BE2C (cell line): ENCODE measurements around the gene BRAT1.

Experiments
- DNase-seq: peaks from one replicate; pipeline ENCODE4 v3.0.0-alpha.2; 2020
- H3K27me3 ChIP-seq: fragments of 250-450 bp; sonication (Bioruptor Pico); 2 replicates; pipeline ENCODE4 v1.5.1; 2020; ENCODE audit warnings: mild to moderate bottlenecking
- H3K36me3 ChIP-seq: fragments of 250-450 bp; sonication (Bioruptor Pico); 2 replicates; pipeline ENCODE4 v1.5.1; 2020; ENCODE audit warnings: mild to moderate bottlenecking
- H3K4me1 ChIP-seq: fragments of 250-450 bp; sonication (Bioruptor Pico); 2 replicates; pipeline ENCODE4 v1.5.1; 2020
- H3K4me3 ChIP-seq: 2 replicates; pipeline ENCODE4 v1.5.1; 2011; ENCODE audit warnings: low read depth, low read length
- H3K9me3 ChIP-seq: fragments of 250-450 bp; sonication (Bioruptor Pico); 2 replicates; pipeline ENCODE4 v1.5.1; 2020
- TF ChIP-seq, protein P1 (sequence below): IDR thresholded peaks from 2 replicates; pipeline ENCODE4 v1.5.1; 2012; ENCODE audit warnings: mild to moderate bottlenecking, low read depth, low read length

BRAT1 gene

DNA sequence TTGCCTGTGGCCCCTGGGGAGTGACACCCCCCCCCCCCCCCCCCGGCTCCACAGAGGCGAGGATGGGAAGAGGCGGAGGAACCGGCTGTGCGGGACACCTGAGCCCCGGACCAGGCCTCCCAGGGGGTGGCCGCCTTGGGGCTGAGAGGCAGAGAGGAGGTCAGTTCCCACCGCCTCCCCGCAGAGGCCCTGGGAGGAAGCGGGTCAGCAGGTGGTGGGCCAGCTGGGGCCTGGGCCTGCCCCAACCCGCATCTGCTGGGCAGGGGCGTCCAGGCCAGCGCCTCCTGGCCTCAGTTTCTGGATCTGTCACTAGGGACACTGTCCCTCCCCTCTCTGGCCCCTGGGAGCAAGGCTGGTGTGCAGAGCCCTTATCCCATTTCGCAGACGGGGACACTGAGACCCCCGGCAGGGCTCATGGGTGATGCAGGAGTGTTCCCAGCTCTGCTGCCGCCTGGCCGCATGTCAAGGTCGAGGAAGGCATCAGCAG is 50.4 kb downstream of the BRAT1 start:
- Histone ChIP-seq H3K4me3 (no peak overlapping the region), H3K27me3 (no peaks in the 10 kb centered on the region), H3K9me3 (no peaks in the 10 kb centered on the region), H3K4me1 (peaks cover 16% of the 10 kb centered on the region), H3K36me3 (no peaks in the 10 kb centered on the region)
- TF ChIP-seq, protein P1, sequence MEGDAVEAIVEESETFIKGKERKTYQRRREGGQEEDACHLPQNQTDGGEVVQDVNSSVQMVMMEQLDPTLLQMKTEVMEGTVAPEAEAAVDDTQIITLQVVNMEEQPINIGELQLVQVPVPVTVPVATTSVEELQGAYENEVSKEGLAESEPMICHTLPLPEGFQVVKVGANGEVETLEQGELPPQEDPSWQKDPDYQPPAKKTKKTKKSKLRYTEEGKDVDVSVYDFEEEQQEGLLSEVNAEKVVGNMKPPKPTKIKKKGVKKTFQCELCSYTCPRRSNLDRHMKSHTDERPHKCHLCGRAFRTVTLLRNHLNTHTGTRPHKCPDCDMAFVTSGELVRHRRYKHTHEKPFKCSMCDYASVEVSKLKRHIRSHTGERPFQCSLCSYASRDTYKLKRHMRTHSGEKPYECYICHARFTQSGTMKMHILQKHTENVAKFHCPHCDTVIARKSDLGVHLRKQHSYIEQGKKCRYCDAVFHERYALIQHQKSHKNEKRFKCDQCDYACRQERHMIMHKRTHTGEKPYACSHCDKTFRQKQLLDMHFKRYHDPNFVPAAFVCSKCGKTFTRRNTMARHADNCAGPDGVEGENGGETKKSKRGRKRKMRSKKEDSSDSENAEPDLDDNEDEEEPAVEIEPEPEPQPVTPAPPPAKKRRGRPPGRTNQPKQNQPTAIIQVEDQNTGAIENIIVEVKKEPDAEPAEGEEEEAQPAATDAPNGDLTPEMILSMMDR = no peak
- DNase-seq = no peak

DNA sequence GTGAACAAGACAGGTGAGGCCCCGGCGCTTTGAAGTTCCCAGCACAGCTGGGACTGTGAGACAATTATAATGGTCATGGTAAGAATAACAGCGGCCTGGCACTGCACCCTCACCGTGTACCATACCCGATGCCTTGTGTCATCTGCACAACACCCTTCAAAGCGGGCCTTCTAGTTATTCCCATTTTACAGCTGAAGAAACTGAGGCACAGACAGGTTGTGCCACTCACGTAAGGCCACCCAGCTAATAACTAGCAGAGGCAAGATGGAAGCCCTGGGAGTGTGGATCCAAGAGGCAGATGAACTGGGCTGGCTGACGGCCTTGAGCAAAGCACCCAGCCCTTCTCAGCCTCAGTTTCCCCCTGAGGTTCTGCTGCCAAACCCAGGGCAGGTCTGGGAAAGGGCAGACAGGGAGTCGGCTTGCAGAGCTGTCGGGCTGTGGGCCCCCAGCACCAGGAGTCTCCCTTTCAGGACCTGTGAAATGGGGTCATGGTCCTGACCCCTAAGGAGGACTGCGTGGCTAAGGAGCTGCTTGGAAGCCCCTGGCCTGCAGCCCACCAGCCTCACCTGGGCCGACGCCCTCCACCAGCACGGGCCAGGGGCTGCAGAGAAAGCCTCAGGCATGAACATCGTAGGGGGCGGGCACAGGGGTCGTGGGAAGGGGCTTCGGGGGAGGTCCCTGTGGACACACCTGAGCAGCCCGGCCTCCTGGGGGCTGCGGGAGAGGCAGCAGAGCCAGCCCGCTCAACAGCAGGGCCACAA is 51.0 kb downstream of the BRAT1 start:
- Histone ChIP-seq H3K4me3 (no peak overlapping the region), H3K36me3 (no peaks in the 10 kb centered on the region), H3K4me1 (peaks cover 13% of the 10 kb centered on the region), H3K27me3 (no peaks in the 10 kb centered on the region), H3K9me3 (no peaks in the 10 kb centered on the region)
- TF ChIP-seq, protein P1 = no peak
- no peak for DNase-seq

DNA sequence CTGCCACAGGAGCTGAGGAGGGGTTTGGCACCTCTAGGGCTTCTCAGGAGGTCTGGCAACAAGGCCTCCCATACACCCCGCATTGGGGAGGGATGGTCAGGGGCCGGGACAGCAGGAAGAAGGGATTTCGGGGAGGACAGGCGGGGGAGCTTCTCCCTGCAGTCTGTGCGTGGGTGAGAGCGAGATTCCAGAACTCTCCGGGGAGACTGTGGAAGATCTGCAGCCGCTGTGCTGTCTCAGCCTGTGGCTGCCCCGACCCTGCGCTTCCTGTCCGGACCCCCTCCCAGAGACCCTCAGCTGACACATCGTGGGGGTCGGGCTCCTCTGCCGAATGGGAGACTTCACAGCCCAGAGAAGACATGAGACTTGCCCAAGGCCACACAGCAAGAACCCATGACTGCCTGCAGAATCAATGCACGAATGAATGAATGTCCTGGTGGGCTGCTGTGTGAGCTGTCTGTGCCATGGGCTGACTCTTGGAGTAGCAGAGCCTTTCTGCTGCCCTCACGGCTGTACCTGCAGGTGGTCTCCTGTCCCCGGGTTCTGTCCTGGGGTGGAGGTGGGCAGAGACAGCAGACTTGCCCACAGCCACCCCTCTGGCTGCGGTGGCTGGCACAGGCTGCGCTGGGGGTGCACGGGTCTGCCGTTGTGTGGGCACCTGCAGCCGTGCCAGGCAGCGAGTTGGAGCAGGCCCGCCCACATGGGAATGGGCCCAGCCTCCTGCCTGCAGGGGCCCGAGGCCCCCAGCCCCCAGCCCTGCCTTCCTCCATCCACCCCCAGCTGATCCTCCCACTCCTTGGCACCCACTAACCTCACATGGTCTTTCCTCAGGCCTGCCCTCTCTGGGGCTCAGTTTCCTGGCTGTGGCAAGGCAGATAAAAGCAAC is 52.0 kb downstream of the BRAT1 start:
- no peak overlapping the region for H3K4me3 ChIP-seq
- H3K36me3 ChIP-seq = no peaks in the 10 kb centered on the region
- H3K4me1 ChIP-seq = peaks cover 3% of the 10 kb centered on the region
- H3K27me3 ChIP-seq = no peaks in the 10 kb centered on the region
- TF ChIP-seq, protein P1 = no peak
- H3K9me3 ChIP-seq = no peaks in the 10 kb centered on the region
- no peak for DNase-seq

DNA sequence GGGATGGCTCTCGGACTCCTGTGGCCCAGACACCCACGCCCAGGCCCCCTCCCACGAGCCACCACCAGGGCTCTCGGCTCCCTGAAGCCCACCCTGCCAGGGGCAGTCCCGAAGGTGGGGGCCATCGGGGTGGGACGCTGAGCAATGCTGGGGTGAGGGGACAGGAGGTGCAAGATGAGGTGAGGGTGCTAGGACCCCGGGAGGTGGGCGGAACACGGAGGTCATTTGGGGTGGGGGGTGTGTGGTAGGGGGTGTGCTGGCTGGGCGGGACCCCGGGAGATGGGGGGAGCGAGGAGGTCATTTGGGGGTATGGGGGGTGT is 52.7 kb downstream of the BRAT1 start:
- TF ChIP-seq, protein P1 = no peak

DNA sequence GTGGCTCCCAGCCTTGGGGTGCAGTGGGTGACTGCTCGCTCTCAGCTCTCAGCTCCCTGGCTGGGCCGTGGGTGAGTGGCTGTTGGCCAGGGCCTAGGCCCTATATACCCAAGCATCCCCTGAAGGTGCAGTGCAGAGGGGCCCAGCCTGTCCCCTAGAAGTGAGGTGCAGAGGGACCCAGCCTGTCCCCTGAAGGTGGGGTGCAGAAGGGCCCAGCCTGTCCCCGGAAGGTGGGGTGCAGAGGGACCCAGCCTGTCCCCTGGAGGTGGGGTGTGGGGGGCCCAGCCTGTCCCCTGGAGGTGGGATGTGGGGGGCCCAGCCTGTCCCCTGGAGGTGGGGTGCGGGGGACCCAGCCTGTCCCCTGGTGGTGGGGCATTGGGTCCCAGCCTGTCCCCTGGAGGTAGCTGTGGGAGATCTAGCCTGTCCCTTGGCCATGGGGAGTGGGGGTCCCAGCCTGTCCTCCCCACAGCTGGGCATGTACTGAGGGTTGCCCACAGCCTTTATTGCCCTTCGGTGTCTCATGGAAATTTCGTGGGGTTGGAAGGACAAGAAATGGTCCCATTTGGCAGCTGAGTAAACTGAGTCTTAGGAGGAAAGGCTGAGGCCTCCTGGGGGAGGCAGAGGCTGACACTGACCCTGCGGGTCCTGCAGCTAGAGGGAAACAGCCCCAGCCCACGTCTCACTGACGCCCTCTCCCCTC is 53.2 kb downstream of the BRAT1 start:
- DNase-seq = no peak
- H3K4me3 ChIP-seq = no peak overlapping the region
- no peaks in the 10 kb centered on the region for H3K9me3 ChIP-seq
- TF ChIP-seq, protein P1 = no peak
- no peaks in the 10 kb centered on the region for H3K27me3 ChIP-seq
- H3K4me1 ChIP-seq = no peaks in the 10 kb centered on the region; the same call in 1 of the 2 replicates
- no peaks in the 10 kb centered on the region for H3K36me3 ChIP-seq

More for the DNA sequence above, 52.7 kb downstream of the BRAT1 start:
- no peak for DNase-seq
- H3K4me3 ChIP-seq = no peak overlapping the region
- no peaks in the 10 kb centered on the region for H3K9me3 ChIP-seq
- H3K4me1 ChIP-seq = no peaks in the 10 kb centered on the region; the same call in 1 of the 2 replicates
- no peaks in the 10 kb centered on the region for H3K36me3 ChIP-seq
- H3K27me3 ChIP-seq = no peaks in the 10 kb centered on the region
